Measurements from ENCODE around the gene GEN1. TPM values are rescaled to one million over a fixed set of nuclear protein-coding genes. Genes with fewer than 3 reads are reported as not detected.

GEN1 gene
- total RNA-seq, 1 donor from 2014 or later: 8.3 TPM

DNA sequence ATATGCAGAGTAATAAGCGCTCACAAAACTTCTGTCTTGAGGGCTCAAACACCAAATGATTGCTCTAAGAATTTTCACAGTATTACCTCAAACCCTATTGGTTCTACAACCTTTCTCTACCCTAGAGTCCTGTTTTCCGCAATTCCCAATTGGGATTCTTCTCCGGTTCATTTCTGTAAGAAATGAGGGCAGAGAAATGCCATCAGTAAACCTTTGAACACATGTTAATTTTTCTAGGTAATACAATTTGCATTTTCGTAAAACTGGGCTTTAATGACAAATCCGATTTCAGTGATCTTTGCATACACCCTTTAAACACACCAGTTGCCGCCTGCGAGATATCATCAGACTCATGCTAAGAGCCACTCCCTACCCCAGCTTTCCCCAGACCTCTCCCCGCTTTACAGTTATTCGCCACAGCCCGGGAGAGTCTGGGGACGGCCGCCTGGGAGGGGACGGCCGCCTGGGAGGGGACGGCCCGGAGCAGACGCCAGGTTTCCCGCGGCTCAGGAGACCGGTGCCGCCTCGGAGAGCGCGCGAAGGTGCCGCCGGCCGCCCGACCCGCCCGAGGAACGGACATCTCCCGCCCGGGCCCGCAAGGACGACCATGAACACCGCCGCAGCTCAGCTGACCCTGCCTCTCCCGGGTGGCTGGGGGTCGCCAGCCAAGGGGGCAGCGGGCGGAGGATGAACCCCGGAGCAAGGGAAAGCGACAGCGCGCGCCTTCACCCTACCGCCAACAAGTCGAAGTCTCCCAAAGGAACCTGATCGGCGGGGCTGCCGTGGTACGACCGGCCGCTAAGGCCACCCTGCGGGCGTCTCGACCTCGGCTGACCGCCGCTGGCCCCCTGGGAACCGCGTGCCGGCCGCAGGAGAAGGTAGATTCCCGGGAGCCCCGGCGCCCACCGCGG lies 791 bp upstream of the GEN1 start:
- no peak for DNase-seq (ENCODE audit: low read depth, low spot score)

DNA sequence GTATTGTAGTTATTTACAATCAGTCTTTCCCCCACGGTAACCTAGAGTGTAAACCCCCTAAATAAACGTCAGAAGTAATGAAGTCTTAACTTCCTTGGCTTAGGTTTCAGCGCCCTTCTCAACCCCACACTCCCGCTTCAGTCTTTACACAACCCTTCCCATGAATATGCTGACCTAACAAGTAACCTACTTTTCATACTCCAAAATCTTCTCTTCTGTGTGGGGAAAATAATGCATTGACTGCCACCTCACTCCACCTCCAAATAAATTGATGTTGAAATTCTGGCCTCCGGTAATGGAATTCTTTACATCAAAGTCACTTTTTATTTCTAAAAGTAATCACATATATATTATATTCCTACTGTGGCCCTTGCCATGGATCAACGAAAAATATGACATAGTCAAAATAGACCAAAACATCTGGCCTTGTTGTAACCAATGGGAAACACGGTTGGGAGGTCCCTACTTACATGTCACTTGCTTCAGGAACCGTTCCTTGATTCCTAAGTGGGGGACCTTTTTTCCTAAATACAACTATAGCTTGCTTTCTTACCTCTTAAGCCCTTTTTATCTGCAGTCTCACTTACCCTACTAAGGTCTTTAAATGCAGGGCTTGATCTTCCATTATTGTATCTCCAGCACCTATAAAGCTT lies 961 bp downstream of the GEN1 start:
- DNase-seq (ENCODE audit: low read depth, low spot score): no peak

DNA sequence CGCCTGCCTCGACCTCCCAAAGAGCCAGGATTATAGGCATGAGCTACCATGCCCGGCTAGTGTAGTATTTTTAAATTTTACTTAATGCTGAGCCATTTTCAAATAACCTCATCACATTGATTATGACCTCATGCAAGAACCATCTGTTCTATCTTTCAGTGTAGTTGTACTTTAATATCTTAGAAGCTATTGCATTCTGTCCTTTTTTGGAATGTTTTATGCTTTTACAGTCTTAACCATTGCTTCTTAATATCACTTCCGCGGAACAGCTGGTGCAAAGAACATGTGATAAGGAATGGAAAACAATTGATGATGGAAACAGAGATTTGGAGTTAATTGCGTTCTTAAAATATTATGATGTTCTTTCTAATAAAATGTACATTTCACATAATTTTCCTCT lies 2.7 kb downstream of the GEN1 start:
- DNase-seq (ENCODE audit: low read depth, low spot score): no peak

DNA sequence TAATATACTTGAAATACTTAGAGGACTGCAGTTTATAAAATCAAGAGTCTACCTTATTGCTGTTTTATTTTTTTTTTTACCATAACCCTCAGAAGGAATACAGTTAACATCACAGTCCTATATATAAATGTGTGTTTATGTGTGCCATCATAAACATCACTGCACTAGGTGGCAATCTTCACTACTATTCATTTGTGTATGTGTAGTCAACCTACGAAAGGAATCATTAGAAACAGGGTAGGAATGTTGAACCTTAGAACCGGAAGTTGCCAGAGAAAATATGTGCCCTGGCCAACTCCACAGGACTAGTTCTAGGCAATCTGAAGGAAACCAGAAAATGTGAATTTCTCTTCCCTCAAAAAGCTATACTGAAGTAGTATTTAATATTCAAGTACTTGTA lies 3.4 kb downstream of the GEN1 start:
- DNase-seq (ENCODE audit: low read depth, low spot score): peak; percentile 70

DNA sequence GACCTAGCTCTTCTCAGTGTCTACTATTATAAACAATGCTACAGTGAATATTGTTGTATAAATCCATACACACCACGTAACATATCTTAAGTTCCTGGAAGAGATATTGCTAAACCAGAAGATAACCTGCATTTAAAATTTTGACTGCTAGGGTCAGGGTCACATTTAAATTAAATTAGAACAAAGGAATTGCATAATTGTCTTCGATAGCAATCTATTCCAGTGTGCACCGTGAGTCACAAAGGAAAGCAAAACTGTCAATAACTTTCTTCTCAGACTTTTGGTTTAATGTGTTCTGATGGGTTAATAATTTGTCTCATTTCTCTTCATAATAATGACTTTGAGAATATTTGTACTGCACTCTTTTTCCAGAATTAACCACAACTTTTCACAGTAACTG lies 4.2 kb downstream of the GEN1 start:
- DNase-seq (ENCODE audit: low read depth, low spot score): no peak

DNA sequence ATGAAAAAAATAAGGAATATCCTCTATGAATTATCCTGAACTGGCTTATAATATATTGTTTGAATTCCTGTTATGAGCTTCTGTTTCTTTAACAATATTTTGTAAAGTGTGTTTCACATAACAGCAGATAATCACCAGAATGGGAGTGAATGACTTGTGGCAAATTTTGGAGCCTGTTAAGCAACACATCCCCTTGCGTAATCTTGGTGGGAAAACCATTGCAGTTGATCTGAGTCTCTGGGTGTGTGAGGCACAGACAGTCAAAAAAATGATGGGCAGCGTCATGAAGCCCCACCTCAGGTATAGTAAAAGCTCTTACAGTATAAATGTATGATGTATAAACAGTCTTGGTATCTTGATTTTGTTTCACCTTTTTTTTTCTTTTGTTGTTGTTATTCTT lies 5.9 kb downstream of the GEN1 start:
- DNase-seq (ENCODE audit: low read depth, low spot score): no peak

DNA sequence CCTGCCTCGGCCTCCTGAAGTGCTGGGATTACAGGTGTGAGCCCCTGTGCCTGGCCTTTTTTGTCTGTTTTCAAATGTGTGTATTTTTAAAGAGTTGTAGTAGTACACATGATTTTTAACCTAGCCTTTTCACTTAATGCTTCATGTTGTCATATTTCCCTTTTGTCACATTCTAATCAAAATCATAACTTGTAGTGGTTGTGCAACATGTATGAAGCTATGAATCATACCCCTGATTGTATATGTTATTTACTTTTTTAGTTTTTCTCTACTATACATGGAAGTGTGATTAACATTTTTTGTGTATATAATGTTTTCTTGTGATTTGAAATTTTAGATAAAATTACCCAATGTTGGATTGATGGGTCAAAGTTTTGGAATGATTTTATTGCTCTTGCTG lies 8.5 kb downstream of the GEN1 start:
- no peak for DNase-seq (ENCODE audit: low read depth, low spot score)

DNA sequence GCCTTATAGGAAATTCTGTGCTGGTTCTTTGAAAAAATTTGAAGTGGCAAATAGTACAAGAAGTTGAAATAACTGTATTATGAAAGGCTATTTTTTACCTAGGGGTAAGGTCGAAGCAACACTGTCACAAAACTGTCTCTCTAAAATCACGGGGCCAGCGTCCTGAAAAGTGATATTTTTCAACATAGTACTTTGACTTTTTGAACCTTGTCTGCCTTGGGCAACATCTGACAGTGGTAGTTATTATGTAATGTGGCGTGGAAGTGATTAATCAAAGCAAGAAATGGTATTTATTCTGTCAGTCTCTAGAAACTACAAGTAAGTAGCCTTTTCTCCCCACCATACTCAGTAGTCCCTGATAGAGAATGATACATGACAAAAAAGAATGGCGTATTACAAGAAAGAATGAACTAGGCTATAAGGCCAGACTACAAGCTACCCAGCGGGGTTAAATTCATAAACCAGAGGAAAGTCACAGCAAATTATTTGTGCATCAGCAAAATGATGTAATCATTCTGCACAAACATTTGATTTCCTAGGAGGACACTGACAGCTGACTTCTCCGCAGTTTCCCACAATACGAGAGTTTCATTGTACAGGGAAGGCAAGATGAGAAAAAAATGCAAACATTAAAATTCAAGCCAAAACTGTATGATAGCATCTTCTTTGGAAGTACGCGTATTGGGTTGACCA lies 9.8 kb downstream of the GEN1 start:
- no peak for DNase-seq (ENCODE audit: low read depth, low spot score)

DNA sequence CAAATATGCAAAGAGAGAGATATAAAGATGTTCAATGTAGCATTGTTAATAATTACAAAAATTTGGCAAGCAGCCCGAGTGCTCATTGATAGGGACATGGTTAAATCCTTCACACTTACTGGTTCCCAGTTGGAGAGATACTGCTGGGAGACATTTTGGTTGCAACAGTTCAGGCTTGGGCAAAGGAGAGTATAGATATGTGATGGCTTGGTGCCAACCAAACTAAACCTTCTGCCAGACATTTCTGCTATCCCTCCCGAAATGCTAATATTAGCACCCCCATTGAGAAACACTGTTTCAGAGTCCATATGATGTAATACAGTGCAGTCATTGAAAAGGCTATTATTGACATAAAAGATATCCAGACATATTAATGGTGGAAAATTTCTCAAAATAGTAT lies 11.5 kb downstream of the GEN1 start:
- no peak for DNase-seq (ENCODE audit: low read depth, low spot score)

DNA sequence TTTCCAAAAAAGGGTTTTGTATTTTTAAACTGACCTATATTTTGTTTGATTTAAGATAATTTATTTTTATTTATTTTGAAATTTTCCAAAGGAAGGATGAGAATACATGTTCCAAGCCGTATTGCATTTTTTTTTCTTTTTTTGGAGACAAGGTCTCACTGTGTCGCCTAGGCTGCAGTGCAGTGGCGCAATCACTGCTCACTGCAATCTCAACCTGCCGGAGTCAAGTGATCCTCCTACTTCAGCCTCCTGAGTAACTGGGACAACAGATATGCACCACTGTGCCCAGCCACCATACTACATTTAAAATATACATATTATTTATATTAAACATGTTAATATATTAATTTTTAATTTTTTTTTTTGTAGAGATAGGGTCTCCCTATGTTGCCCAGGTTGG lies 15.0 kb downstream of the GEN1 start:
- DNase-seq (ENCODE audit: low read depth, low spot score): no peak

DNA sequence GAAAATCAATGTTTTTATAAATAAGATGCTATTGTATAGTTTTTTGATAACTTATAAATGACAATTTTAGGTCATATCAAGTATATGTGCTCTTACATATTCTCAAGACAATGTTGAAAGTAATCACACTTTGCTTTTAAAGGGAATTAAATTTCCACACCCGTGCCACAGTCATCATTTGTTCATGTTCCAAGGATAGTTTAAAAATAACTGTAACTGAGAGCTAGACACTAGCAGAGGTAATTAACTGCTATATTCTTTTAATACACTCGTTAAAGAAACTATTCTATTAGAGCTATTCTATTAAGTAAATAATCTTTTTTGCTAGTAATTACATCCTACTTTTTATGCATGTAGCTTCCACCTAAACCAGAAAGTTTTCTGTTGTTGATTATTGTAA lies 18.0 kb downstream of the GEN1 start:
- no peak for DNase-seq (ENCODE audit: low read depth, low spot score)

DNA sequence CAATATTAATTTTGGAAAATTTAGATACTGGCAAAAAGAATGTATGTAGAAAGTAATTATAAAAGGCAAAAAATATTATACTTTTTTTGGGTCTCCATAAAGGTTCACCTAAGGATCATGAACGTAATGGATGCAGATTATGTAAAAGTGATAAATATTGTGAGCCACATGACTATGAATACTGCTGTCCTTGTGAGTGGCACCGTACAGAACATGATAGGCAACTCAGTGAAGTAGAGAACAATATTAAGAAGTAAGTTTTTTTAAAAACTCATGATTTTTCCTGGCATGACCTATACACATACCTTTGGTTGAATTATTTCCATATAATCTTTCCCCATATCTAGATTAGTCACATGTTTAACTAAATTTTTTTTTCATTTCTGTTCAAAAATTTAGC lies 18.6 kb downstream of the GEN1 start:
- no peak for DNase-seq (ENCODE audit: low read depth, low spot score)

DNA sequence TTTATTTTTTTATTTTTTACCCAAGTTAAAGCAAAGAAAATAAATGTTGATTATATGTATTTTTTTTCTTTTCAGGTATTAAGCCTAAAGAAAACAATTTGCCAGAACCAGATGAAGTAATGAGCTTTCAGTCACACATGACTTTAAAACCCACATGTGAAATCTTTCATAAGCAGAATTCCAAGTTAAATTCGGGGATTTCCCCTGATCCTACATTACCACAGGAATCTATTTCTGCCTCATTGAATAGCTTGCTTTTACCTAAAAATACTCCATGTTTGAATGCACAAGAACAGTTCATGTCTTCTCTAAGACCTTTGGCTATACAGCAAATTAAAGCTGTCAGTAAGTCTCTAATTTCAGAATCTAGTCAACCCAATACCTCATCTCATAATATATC lies 26.6 kb downstream of the GEN1 start:
- no peak for DNase-seq (ENCODE audit: low read depth, low spot score)

DNA sequence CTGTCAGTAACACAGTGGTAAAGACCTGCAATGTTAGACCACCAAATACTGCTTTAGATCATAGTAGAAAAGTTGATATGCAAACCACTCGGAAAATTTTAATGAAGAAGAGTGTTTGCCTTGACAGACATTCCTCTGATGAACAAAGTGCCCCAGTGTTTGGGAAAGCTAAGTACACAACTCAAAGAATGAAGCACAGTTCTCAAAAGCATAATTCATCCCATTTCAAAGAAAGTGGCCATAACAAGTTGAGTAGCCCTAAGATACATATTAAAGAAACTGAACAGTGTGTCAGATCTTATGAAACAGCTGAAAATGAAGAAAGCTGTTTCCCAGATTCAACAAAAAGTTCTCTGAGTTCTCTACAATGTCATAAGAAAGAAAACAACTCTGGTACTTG lies 27.5 kb downstream of the GEN1 start:
- no peak for DNase-seq (ENCODE audit: low read depth, low spot score)

DNA sequence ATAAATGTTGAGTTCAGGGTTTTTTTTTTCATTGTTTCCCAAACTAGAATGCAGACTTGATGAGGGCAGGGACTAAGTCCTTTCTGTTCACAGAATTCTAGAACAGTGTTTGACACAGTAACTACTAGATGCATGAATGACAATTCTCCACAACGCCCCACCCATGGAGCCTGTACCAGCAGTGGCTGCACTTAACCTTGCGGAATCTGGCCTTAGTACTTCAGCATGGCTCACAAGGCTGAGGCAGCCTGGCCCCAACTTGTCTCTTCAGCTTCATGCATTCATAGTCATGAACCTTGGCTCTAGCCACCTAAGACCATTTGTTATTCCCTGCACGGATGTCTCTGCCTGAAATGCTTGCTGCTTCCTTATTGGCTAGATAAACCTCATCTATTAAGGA lies 32.8 kb downstream of the GEN1 start:
- DNase-seq (ENCODE audit: low read depth, low spot score): no peak

DNA sequence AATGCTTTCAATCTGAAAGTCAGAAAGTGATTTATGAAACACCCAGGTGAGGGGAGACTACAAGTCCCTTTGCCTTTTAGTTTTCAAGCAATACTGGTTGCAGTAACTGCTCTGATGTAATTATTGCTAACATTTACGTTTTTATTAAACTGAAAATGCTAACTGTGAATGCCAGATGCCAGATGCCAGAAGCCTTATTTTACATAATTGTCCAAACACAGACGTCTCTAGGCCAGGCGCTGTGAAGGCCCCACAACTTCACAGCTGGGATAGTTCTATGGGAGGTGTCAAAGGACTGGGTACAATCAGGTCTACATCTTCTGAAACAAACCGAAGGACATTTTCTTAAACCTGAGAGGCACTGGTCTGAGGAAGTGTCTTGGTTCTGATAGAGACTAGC lies 34.8 kb downstream of the GEN1 start:
- DNase-seq (ENCODE audit: low read depth, low spot score): no peak

DNA sequence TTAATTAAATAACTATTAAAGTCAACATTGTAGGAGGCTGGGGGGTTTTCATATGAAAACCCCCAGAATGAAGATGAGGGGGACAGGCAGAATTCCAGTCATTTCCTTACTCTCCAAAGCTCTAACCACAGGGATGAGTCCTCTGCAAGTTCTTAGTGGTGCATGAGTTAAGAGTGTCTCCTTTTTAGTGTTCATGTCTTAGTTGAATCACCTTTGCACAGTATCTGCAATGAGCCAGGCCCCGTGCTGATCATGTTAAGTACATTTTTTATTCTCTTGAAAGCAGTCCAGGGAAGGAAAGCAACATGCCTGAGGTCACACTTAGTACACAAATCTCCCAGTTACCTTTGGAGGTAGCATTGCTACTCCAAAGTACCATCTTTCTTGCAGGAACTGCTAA lies 36.6 kb downstream of the GEN1 start:
- no peak for DNase-seq (ENCODE audit: low read depth, low spot score)

DNA sequence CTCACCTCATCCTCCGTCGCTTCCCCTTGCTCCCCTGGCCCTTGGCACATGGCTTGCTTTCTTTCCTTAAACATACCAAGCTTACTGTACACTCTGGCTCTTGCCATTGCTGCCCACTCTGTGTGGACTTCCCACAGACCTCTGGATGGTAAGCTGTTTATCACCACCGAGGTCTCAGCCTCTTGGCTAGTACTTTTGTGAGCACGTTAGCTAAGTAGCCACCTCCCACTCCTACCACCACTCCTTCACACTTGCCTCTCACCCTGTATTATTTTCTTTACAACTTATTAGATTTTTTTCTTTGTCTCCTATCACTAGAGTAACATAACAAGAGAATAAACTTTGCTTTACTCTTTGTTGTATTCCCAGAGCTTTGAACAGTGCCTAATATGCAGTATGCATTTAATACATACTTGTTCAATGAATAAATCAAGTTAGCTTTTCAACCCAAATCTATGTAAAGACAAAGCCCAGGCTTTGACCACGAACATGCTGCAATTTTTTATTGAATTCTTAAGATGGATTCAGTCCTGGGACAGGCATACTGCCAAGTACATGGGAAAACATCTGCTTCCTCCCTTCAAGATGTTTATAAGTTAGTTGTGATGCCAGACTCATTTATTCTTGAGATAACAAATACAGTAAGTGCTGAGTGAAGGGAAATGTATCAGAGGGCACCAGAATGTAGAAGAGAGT lies 37.3 kb downstream of the GEN1 start:
- DNase-seq (ENCODE audit: low read depth, low spot score): peak; percentile 93

DNA sequence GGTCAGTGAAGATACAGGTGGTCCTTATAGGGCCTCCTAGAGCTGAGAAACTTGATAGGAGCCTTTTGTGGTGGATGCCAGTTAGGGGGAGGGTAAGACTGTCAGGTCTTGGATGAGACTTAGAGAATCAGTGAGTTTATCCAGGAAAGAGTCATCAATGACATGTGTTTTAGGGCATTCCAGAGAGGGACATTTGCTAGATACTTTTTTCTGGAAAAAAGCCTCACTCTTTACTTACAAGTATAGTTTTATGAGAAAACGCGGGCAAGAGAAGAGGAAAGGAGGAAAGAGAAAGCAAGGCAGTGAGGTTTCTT lies 37.8 kb downstream of the GEN1 start:
- no peak for DNase-seq (ENCODE audit: low read depth, low spot score)

DNA sequence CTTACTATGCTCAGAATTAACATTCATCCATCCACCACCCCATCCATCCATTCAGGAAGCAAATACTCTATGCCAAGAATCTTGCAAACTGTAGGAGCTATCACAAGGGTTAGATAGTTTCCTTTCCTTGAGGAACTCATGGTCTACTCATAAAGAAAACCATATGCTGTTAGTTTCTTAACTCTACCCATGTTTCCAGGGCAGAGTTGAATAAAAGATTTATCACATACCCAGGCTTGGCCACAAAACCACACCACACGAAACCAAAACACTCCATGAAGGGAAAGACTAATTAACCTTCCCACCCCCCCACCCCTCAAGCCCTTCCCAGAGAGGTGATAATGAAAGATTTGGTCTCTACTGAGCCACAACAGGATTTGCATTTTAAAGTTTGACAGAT lies 38.6 kb downstream of the GEN1 start:
- DNase-seq (ENCODE audit: low read depth, low spot score): no peak

DNA sequence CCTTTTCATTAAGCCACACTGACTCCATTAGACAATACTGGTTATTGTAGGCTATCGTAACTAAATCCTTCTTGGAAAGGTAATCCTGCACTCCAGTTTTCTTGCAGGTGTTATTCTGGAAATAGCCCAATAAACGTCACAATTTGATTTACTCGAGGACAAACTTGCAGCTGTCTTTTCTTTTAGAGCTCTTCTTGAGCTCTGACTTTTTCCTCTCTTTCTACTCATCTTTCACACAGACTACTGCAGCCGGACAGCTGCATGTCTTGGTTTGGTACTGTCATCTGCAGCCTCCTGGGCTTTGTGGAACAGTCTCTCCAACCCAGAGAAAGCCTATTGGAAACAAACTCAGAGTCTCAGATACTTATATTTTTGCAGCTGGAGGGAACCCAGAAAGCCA lies 39.4 kb downstream of the GEN1 start:
- no peak for DNase-seq (ENCODE audit: low read depth, low spot score)

DNA sequence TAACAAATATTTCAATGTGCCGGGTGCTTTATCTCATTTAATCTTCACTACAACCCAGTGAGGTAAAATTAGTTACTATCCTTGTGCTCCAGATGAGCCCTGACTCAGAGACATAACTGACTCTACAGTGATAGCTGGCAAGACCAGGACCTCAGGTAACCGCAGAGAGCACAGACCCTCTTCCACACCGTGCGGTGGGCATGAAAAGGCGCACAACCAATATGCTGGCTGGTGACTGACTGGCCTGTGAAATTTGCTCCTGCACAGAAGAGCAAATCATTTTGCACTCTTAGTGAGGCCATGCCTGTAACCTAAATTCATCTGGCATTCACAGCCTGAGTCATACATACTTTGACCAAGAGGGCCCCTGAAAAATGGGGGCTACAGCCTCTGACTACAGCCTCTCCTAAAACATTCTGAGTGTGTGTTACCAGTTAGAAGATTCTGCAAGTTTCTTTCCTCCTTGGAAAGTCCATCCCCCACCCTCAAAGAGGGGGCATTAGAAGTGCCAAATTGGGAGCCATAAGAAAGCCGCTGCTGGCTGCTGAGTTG lies 39.9 kb downstream of the GEN1 start:
- DNase-seq (ENCODE audit: low read depth, low spot score): no peak
